ENCODE measurements around the gene TMEM62. TPM values are rescaled to one million over a fixed set of nuclear protein-coding genes. Genes with fewer than 3 reads are reported as not detected.

TMEM62 gene
- total and polyA plus RNA-seq, 2 donors (not counting 1 experiment from before 2014, with no cell fraction given): 18.6 to 65.3 TPM

GRCh38 chr15:43226436-43227305, 93.3 kb downstream of the TMEM62 start:
- Histone ChIP-seq H3K27me3 (replicated peaks in 1 of 4; ENCODE audit: control extremely low read depth in 1 of 4, control insufficient read depth in 3 of 4, insufficient read depth in 4 of 4, low read length in 3 of 4) (no peaks in the 10 kb centered on the region), H3K27ac (ENCODE audit: low read length in 2 of 2) (no peak overlapping the region), H3K36me3 (replicated peaks in 1 of 2; ENCODE audit: control extremely low read depth in 1 of 2, control insufficient read depth in 1 of 2, extremely low read depth in 1 of 2, insufficient read depth in 2 of 2, low read length in 1 of 2) (no peaks in the 10 kb centered on the region), H3K4me3 (ENCODE audit: control extremely low read depth in 1 of 5, extremely low read depth in 1 of 5, insufficient read depth in 1 of 5, low read depth in 2 of 5, low read length in 4 of 5) (no peak overlapping the region), H2AFZ (ENCODE audit: insufficient read depth, low read depth, low read length, poor library complexity, severe bottlenecking) (no peak overlapping the region), H3K9ac (ENCODE audit: low read length) (no peak overlapping the region), H3K9me3 (ENCODE audit: control extremely low read depth in 1 of 3, control insufficient read depth in 2 of 3, insufficient read depth in 1 of 3, low read length in 2 of 3) (no peaks in the 10 kb centered on the region), H3K4me2 (replicated peaks; ENCODE audit: low read depth, low read length, poor library complexity, severe bottlenecking) (no peak overlapping the region), H3K4me1 (ENCODE audit: control insufficient read depth in 2 of 2, insufficient read depth in 2 of 2, low read length in 2 of 2) (peaks cover 0 to 7% of the 10 kb centered on the region in 2 donors), H4K20me1 (ENCODE audit: control insufficient read depth, insufficient read depth, low read length, poor library complexity, severe bottlenecking) (no peaks in the 10 kb centered on the region), H3K79me2 (ENCODE audit: control insufficient read depth, insufficient read depth, low read length) (no peaks in the 10 kb centered on the region)
- ATAC-seq (ENCODE audit: low read depth) (no peak), DNase-seq (no peak)
- no peak overlapping the region for H3K4me3 Mint-ChIP-seq
- TF ChIP-seq EZH2 (IDR thresholded peaks at IDR 0.05; ENCODE audit: borderline replicate concordance, insufficient read depth, low read depth, low read length, poor library complexity, severe bottlenecking): no peak
- no peak for TF ChIP-seq CTCF (IDR thresholded peaks at IDR 0.05)
- peaks cover 7% of the 10 kb centered on the region for H3K4me1 Mint-ChIP-seq
- H3K27me3 Mint-ChIP-seq: peaks cover 8% of the 10 kb centered on the region
- H3K27ac Mint-ChIP-seq: no peak overlapping the region
- WGBS (ENCODE audit: insufficient coverage): 97% methylated on average over 54 of the region's 57 CpGs
- ChIA-PET POLR2A (no interaction called here), CTCF (interaction anchor here (1.3 to 19.7 kb wide), 14 partner anchors 9 to 116 kb away, joined by 3 to 549 read pairs (median 12); partner anchors contain the start of genes LCMT2 and TGM5)
- no peaks in the 10 kb centered on the region for H3K9me3 Mint-ChIP-seq (ENCODE audit: insufficient read depth)
- intact Hi-C loops (cut with micrococcal nuclease): no loop called here

- Histone ChIP-seq H3K27me3 (replicated peaks in 1 of 4; ENCODE audit: control extremely low read depth in 1 of 4, control insufficient read depth in 3 of 4, insufficient read depth in 4 of 4, low read length in 3 of 4) (no peaks in the 10 kb centered on the region), H3K9me3 (ENCODE audit: control extremely low read depth in 1 of 3, control insufficient read depth in 2 of 3, insufficient read depth in 1 of 3, low read length in 2 of 3) (no peaks in the 10 kb centered on the region), H3K36me3 (replicated peaks in 1 of 2; ENCODE audit: control extremely low read depth in 1 of 2, control insufficient read depth in 1 of 2, extremely low read depth in 1 of 2, insufficient read depth in 2 of 2, low read length in 1 of 2) (no peaks in the 10 kb centered on the region), H4K20me1 (ENCODE audit: control insufficient read depth, insufficient read depth, low read length, poor library complexity, severe bottlenecking) (no peaks in the 10 kb centered on the region), H2AFZ (ENCODE audit: insufficient read depth, low read depth, low read length, poor library complexity, severe bottlenecking) (no peak overlapping the region), H3K27ac (ENCODE audit: low read length in 2 of 2) (no peak overlapping the region), H3K4me1 (ENCODE audit: control insufficient read depth in 2 of 2, insufficient read depth in 2 of 2, low read length in 2 of 2) (peaks cover 0 to 7% of the 10 kb centered on the region in 2 donors), H3K4me2 (replicated peaks; ENCODE audit: low read depth, low read length, poor library complexity, severe bottlenecking) (no peak overlapping the region), H3K79me2 (ENCODE audit: control insufficient read depth, insufficient read depth, low read length) (no peaks in the 10 kb centered on the region), H3K4me3 (ENCODE audit: control extremely low read depth in 1 of 5, extremely low read depth in 1 of 5, insufficient read depth in 1 of 5, low read depth in 2 of 5, low read length in 4 of 5) (no peak overlapping the region), H3K9ac (ENCODE audit: low read length) (no peak overlapping the region)
- H3K27me3 Mint-ChIP-seq: peaks cover 8% of the 10 kb centered on the region
- 80% methylated on average over 4 of the region's 5 CpGs for WGBS (ENCODE audit: insufficient coverage)
- ChIA-PET POLR2A (no interaction called here), CTCF (interaction anchor here (1.1 to 19.7 kb wide), 4 partner anchors 8 to 54 kb away, joined by 3 to 549 read pairs (median 6); no protein-coding TSS in a partner anchor)
- DNase-seq (no peak), ATAC-seq (ENCODE audit: low read depth) (no peak)
- no peaks in the 10 kb centered on the region for H3K9me3 Mint-ChIP-seq (ENCODE audit: insufficient read depth)
- TF ChIP-seq CTCF (IDR thresholded peaks at IDR 0.05): no peak
- no peak for TF ChIP-seq EZH2 (IDR thresholded peaks at IDR 0.05; ENCODE audit: borderline replicate concordance, insufficient read depth, low read depth, low read length, poor library complexity, severe bottlenecking)
- intact Hi-C loops (cut with micrococcal nuclease): no loop called here
- no peak overlapping the region for H3K4me3 Mint-ChIP-seq
- H3K4me1 Mint-ChIP-seq: peaks cover 7% of the 10 kb centered on the region
- H3K27ac Mint-ChIP-seq: no peak overlapping the region
Measured at GRCh38 chr15:43229977-43230376, 96.6 kb downstream of the TMEM62 start.

Measured in B cell (primary cell).